K562 (cell line): ENCODE data around the gene SPTA1. TPM values are rescaled to one million over a fixed set of nuclear protein-coding genes. Genes with fewer than 3 reads are reported as not detected.
A peak's percentile ranks its signal among the peaks of the same experiment; 100 is the strongest.

ENCODE experiments used
- ARID2 ChIP-seq: fragments of 450-650 bp; IDR thresholded peaks from 2 replicates; pipeline ENCODE4 v1.6.1; 2017; ENCODE audit warnings: antibody characterized with exemption, mild to moderate bottlenecking
- BDP1 ChIP-seq: IDR thresholded peaks from 3 replicates; pipeline ENCODE4 v1.6.1; 2011; ENCODE audit not compliant: insufficient read length, insufficient read depth
- DNMT1 ChIP-seq: fragments of 450-650 bp; IDR thresholded peaks from 2 replicates; pipeline ENCODE4 v1.6.1; 2016; ENCODE audit warnings: antibody characterized with exemption, mild to moderate bottlenecking
- EP300 ChIP-seq: IDR thresholded peaks from 2 replicates; pipeline ENCODE4 v1.6.1; 2012; ENCODE audit warnings: low read length, improper control_type of control experiment
- EZH2 ChIP-seq: IDR thresholded peaks from 2 replicates; pipeline ENCODE4 v1.6.1; 2012; ENCODE audit warnings: low read depth, mild to moderate bottlenecking, inconsistent platforms, low read length, borderline replicate concordance
- HMG20B ChIP-seq: fragments of 250-450 bp; sonication (Bioruptor Pico); IDR thresholded peaks from 2 replicates; pipeline ENCODE4 v1.5.0; 2021; ENCODE audit warnings: mild to moderate bottlenecking
- KDM4B ChIP-seq, 2 experiments: fragments of 450-650 bp in 1 of 2; sonication (generic) in 1 of 2; IDR thresholded peaks; 2 replicates each; pipeline ENCODE4 v1.6.1; 2016 to 2017; ENCODE audit warnings: borderline replicate concordance in 2 of 2, antibody characterized with exemption in 1 of 2, low read depth in 1 of 2, mild to moderate bottlenecking in 1 of 2
- KLF10 ChIP-seq: fragments of 250-450 bp; sonication (Bioruptor Pico); IDR thresholded peaks from 2 replicates; pipeline ENCODE4 v1.6.1; 2021; ENCODE audit warnings: matching md5 sums
- NFIC ChIP-seq: fragments of 450-650 bp; IDR thresholded peaks from 2 replicates; pipeline ENCODE4 v1.6.1; 2017; ENCODE audit warnings: mild to moderate bottlenecking, inconsistent platforms
- RBM25 ChIP-seq: fragments of 200-400 bp; formaldehyde crosslinking; IDR thresholded peaks from 2 replicates; pipeline ENCODE4 v1.6.1; 2018; ENCODE audit warnings: low read length, low read depth, moderate library complexity; ENCODE audit not compliant: severe bottlenecking
- RFX7 ChIP-seq: fragments of 250-450 bp; sonication (Bioruptor Pico); IDR thresholded peaks from 2 replicates; pipeline ENCODE4 v1.5.1; 2021; ENCODE audit warnings: mild to moderate bottlenecking
- SAP30 ChIP-seq: fragments of 200-600 bp; sonication (generic); IDR thresholded peaks from 2 replicates; pipeline ENCODE4 v1.6.1; 2012; ENCODE audit warnings: borderline replicate concordance, low read depth, mild to moderate bottlenecking, moderate library complexity, low read length, control low read depth, inconsistent platforms; ENCODE audit not compliant: insufficient read depth, poor library complexity, severe bottlenecking
- TCF3 ChIP-seq: sonication (generic); formaldehyde crosslinking; IDR thresholded peaks from 2 replicates; pipeline ENCODE4 v1.4.0; 2020; ENCODE audit warnings: mild to moderate bottlenecking, missing genetic modification reagents
- TEAD4 ChIP-seq, 2 experiments: sonication (generic) in 1 of 2; formaldehyde crosslinking in 1 of 2; IDR thresholded peaks; 2 replicates each; pipeline versions ENCODE4 v1.6.1 to v1.8.0; 2012 to 2022; ENCODE audit warnings: borderline replicate concordance in 1 of 2, inconsistent platforms in 1 of 2, low read length in 1 of 2, mild to moderate bottlenecking in 1 of 2, missing genetic modification reagents in 1 of 2
- TRIM28 ChIP-seq: fragments of 450-650 bp; IDR thresholded peaks from 2 replicates; pipeline ENCODE4 v1.6.1; 2017
- XRCC4 ChIP-seq: IDR thresholded peaks from one replicate; pipeline ENCODE4 v1.6.1; 2011; ENCODE audit not compliant: insufficient read depth, insufficient read length; ENCODE audit errors: extremely low read depth
- ZFPM2 ChIP-seq: fragments of 250-450 bp; sonication (Bioruptor Pico); IDR thresholded peaks from 2 replicates; pipeline ENCODE4 v1.5.1; 2022; ENCODE audit warnings: mild to moderate bottlenecking
- ZNF23 ChIP-seq: fragments of 250-450 bp; sonication (Bioruptor Pico); IDR thresholded peaks from 2 replicates; pipeline ENCODE4 v1.4.0; 2020; ENCODE audit warnings: mild to moderate bottlenecking
- ZNF644 ChIP-seq: fragments of 200-800 bp; sonication (Bioruptor generic); IDR thresholded peaks from 2 replicates; pipeline ENCODE4 v1.6.1; 2016; ENCODE audit warnings: low read depth, missing genetic modification characterization, missing compliant biosample characterization
- ZNF699 ChIP-seq: fragments of 250-450 bp; sonication (Bioruptor Pico); IDR thresholded peaks from 2 replicates; pipeline ENCODE4 v1.8.0; 2021; ENCODE audit warnings: mild to moderate bottlenecking, moderate library complexity; ENCODE audit not compliant: insufficient replicate concordance
- polyA plus RNA-seq, 8 experiments: library from polyadenylated mRNA; depleted of rRNA in 4 of 8; stranded (reverse) in 5 of 8; unstranded in 3 of 8; fragments of >200 nt; fragmentation: Nextera tagmentation in 2 of 8; fragmentation: Illumina TruSeq in 1 of 8; extraction: Ambion mirVana in 2 of 8; extraction: Trizol in 1 of 8; gene quantifications; 2 replicates each; pipeline versions ENCODE4 v1.2.1 to v1.2.3, GENCODE V29; 2011 to 2014; ENCODE audit warnings: inconsistent platforms in 1 of 8, missing spikeins in 1 of 8
- total RNA-seq, 7 experiments: library from RNA; depleted of rRNA in 6 of 7; stranded (reverse); fragments of >200 nt in 6 of 7; fragmentation: Illumina TruSeq in 2 of 7; extraction: Trizol in 2 of 7; gene quantifications; 2 replicates each; pipeline versions ENCODE4 v1.2.1 to v1.2.3, GENCODE V29; 2011 to 2021; ENCODE audit warnings: low replicate concordance in 1 of 7
- TF ChIP-seq, protein P1 (sequence below): fragments of 450-650 bp; IDR thresholded peaks from 2 replicates; pipeline ENCODE4 v1.6.1; 2016; ENCODE audit warnings: mild to moderate bottlenecking
- TF ChIP-seq, protein P2 (sequence below): fragments of 450-650 bp; IDR thresholded peaks from 2 replicates; pipeline ENCODE4 v1.6.1; 2017; ENCODE audit warnings: antibody characterized with exemption, mild to moderate bottlenecking
- TF ChIP-seq, protein P3 (sequence below): fragments of 250-450 bp; sonication (Bioruptor Pico); IDR thresholded peaks from 2 replicates; pipeline ENCODE4 v1.4.0; 2020; ENCODE audit warnings: mild to moderate bottlenecking

Gene SPTA1
- total and polyA plus RNA-seq, 9 of the 15 experiments (the other 6 are each of a cell fraction or from before 2014, with no cell fraction given), result 11.0 to 62.1 (median 45.9) TPM

DNA sequence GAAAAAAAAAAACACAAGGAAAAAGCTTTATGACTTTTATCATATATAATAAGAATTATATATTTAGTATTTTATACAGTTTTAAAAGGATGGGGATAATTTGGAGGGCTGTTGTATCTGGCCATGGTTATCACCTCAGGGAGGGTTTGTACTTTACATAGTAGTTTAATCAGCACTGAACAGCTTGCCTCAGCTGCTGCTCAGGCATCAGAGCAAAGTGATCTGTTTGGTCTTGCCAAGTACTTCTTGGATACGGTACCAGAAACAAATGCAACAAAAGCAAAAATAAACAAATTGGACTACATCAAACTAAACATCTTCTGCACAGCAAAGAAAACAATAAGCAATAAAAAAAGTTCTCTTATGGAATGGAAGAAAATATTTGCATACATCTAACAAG, 2.6 kb upstream of the SPTA1 start (continued):
- TF ChIP-seq, protein P1, sequence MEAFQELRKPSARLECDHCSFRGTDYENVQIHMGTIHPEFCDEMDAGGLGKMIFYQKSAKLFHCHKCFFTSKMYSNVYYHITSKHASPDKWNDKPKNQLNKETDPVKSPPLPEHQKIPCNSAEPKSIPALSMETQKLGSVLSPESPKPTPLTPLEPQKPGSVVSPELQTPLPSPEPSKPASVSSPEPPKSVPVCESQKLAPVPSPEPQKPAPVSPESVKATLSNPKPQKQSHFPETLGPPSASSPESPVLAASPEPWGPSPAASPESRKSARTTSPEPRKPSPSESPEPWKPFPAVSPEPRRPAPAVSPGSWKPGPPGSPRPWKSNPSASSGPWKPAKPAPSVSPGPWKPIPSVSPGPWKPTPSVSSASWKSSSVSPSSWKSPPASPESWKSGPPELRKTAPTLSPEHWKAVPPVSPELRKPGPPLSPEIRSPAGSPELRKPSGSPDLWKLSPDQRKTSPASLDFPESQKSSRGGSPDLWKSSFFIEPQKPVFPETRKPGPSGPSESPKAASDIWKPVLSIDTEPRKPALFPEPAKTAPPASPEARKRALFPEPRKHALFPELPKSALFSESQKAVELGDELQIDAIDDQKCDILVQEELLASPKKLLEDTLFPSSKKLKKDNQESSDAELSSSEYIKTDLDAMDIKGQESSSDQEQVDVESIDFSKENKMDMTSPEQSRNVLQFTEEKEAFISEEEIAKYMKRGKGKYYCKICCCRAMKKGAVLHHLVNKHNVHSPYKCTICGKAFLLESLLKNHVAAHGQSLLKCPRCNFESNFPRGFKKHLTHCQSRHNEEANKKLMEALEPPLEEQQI, result peak; percentile 23; the same call in 1 of the 2 replicates
- TF ChIP-seq EZH2 (no peak), XRCC4 (no peak), SAP30 (no peak), ZFPM2 (CRISPR knock-in tag) (no peak), RFX7 (CRISPR knock-in tag) (no peak), ZNF644 (tag) (no peak), TCF3 (peak; percentile 66), NFIC (peak; percentile 51), KLF10 (CRISPR knock-in tag) (no peak), TRIM28 (no peak), ARID2 (no peak), KDM4B (IDR thresholded peaks at IDR 0.05; ENCODE audit: borderline replicate concordance in 2 of 2, low read depth in 1 of 2) (no peak), HMG20B (CRISPR knock-in tag) (no peak), RBM25 (no peak), ZNF23 (no peak), TEAD4 (IDR thresholded peaks at IDR 0.05; ENCODE audit: low read length) (peak; percentile 67; the same call in 1 of the 2 replicates), TEAD4 (CRISPR knock-in tag; IDR thresholded peaks at IDR 0.05; ENCODE audit: borderline replicate concordance) (no peak), BDP1 (no peak), EP300 (peak; percentile 66; the same call in 1 of the 2 replicates), ZNF699 (CRISPR knock-in tag) (no peak), DNMT1 (no peak)
- TF ChIP-seq, protein P2, sequence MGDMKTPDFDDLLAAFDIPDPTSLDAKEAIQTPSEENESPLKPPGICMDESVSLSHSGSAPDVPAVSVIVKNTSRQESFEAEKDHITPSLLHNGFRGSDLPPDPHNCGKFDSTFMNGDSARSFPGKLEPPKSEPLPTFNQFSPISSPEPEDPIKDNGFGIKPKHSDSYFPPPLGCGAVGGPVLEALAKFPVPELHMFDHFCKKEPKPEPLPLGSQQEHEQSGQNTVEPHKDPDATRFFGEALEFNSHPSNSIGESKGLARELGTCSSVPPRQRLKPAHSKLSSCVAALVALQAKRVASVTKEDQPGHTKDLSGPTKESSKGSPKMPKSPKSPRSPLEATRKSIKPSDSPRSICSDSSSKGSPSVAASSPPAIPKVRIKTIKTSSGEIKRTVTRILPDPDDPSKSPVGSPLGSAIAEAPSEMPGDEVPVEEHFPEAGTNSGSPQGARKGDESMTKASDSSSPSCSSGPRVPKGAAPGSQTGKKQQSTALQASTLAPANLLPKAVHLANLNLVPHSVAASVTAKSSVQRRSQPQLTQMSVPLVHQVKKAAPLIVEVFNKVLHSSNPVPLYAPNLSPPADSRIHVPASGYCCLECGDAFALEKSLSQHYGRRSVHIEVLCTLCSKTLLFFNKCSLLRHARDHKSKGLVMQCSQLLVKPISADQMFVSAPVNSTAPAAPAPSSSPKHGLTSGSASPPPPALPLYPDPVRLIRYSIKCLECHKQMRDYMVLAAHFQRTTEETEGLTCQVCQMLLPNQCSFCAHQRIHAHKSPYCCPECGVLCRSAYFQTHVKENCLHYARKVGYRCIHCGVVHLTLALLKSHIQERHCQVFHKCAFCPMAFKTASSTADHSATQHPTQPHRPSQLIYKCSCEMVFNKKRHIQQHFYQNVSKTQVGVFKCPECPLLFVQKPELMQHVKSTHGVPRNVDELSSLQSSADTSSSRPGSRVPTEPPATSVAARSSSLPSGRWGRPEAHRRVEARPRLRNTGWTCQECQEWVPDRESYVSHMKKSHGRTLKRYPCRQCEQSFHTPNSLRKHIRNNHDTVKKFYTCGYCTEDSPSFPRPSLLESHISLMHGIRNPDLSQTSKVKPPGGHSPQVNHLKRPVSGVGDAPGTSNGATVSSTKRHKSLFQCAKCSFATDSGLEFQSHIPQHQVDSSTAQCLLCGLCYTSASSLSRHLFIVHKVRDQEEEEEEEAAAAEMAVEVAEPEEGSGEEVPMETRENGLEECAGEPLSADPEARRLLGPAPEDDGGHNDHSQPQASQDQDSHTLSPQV, result no peak
- TF ChIP-seq, protein P3, sequence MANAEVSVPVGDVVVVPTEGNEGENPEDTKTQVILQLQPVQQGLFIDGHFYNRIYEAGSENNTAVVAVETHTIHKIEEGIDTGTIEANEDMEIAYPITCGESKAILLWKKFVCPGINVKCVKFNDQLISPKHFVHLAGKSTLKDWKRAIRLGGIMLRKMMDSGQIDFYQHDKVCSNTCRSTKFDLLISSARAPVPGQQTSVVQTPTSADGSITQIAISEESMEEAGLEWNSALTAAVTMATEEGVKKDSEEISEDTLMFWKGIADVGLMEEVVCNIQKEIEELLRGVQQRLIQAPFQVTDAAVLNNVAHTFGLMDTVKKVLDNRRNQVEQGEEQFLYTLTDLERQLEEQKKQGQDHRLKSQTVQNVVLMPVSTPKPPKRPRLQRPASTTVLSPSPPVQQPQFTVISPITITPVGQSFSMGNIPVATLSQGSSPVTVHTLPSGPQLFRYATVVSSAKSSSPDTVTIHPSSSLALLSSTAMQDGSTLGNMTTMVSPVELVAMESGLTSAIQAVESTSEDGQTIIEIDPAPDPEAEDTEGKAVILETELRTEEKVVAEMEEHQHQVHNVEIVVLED (CRISPR knock-in tag), result no peak
